HG03066 (cell line): Measurements from ENCODE around the gene RPS6KB2.
A peak's percentile ranks its signal among the peaks of the same experiment; 100 is the strongest.
"Not testable (repeated sequence)": the region's sequence is repeated elsewhere in the genome, so short reads cannot be mapped to it uniquely, and the experiment has no call there.

Experiments
- ATAC-seq: cut with Tn5 transposase; IDR thresholded peaks from one replicate; pipeline ENCODE4 v1.9.1; 2021; ENCODE audit warnings: low read depth; ENCODE audit not compliant: unreplicated experiment

RPS6KB2 gene

DNA sequence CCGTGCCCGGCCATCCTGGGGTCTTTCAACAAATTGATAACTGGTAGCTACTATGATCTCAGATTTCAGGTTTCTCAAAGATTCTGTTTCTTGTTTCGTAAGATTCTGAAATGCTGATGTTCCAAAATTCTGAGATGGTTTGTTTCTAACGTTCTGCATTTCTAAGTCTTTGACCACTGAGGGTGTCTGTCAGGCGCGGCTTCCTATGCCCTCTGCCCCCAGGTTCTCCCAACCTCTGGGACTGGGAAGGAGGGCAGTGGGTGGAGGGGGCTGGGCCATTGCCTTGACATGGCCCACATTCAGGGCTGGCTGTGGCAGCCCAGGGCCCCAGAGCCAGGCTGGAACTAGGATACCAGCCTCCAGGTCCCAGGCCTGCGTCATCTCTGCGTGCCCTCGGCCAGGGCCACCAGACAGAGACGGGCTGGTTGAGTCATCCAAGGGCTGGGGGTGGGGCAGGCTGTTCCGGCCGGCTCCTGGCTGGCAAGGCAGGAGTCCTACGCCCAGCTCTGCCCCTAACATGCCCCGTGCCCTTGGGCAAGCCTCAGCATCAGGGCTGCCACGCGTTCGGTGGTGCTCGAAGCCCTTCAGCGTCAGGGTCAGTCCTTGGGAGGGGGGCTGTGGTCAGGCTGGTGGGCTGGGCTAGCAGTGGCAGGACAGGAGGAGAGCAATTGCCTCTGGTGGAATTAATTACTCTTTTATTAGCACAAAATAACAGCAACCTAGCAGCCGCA, 35.6 kb downstream of the RPS6KB2 start:
- ATAC-seq, result no peak

DNA sequence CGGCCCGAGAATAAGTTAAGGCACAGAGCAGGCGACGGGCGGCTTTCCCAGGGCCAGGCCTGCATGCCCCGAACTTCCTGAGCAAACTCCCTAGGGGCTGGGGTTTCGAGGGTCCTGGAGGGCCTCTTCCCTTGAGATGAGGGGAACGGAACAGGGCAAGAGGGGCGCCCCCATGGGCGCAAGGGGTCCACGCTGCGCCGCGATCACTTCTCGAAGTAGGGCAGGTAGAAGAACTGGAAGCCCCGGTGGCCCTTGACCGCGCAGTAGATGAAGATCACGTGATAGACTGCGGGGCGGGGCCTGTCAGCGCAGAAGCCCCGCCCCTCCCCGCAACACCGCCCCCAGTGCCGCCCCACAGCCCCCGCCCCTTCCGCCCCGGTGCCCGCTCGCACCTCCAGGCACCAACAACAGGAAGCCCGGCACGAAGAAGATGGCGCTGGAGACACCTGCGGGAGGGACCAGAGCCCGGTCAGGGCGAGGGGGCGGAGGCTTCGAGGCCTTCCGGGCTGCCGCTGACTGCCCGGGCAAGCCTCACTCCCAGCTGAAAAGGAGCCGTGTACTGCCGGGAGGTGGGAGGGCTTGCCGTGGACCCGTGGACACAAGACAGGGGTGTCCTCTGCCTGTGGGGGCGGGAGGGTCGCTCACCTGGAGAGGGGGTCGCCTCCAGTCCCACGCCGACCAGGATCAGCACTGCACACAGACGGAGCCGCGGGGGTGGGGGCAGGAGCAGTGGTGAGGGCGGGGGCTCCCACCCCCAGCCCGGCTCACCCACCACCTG, 36.3 kb downstream of the RPS6KB2 start:
- peak; percentile 49 for ATAC-seq

DNA sequence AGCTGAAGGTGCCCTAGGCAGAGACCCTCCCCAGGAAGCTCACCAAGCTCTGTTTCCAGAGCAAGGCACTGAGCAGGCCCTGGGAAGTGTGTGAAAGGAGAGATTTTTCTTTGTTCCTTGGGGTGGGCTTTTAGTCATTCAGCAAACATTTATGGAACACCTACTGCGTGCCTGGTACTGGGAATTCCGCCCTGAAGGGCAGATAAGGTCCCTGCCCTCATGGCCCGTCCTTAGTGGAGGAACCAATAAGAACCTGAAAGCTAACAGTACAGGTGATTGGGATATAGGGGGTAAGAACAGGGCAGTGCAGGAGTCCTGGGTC, 36.9 kb downstream of the RPS6KB2 start:
- ATAC-seq, result no peak

DNA sequence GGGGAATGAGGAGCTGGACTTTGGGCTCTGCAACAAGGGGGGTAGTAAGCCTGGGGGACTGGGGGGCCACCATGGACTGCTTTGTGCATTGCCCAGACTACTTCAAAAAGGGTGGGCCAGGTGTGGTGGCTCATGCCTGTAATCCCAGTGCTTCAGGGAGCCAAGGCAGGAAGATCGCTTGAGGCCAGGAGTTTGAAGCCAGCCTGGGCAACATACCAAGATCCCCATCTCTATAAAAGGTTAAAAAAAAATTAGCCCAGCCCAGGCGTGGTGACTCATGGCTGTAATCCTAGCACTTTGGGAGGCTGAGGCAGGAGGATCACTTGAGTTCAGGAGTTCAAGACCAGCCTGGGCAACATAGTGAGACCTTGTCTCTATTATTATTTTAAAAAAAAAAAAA, 37.2 kb downstream of the RPS6KB2 start:
- not testable (repeated sequence) for ATAC-seq

DNA sequence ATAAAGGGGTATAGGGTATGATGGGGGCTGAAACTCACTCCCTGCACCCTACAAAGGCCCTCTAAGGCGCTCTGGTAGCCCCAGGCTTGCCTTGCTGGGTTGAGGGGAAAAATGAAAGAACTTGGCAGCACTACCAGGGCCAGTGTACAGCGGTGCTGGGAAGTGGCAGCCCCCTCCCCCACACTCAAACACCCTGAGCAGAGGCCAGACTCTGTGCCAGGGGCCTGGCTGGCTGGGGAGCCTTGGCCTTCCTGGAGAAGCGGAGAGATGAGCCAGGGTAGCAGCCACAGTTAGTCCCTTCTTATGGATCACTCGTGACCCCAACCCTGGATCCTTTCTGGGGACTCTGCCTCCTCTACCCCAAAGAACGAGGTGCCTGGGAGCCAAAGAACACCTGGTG, 38.1 kb downstream of the RPS6KB2 start:
- no peak for ATAC-seq

DNA sequence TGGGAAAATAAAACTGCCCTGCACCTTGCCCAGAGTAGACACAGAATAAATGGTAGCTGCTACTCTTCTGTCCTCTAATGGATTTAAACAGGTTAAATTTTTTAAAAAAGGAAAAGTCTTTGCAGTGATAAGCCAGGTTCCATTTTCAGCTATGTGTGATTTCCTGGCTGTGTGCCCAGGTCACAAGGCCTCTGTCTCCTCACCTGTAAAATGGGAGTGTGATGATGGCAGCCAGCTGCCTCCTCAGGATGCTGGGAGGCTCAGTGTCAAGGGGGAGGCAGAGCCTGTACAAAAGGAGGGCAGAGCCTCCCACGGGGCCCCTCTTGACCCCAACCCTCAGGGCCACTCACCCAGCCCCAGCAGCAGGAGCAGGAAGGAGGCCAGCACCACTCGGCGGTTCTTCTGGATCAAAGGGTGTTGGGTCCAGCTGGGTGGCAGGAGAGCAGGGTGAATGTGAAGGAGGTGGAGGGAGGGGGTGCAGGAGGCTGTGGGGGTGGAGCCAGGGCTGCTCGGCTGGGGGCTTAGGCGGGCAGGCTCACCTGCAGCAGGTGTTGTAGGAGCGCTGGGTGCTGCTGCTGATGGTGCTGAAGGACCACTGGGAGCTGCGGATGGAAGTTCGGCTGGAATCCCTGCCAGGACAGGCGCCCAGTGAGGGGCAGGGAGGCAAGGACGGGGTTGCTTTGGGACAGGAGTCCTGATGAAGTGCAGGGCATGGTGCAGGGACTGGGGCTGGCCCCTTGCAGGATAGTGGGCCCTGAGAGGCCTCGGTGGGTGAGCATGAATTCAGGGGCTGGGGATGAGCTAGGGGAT, 38.9 kb downstream of the RPS6KB2 start:
- ATAC-seq, result no peak

DNA sequence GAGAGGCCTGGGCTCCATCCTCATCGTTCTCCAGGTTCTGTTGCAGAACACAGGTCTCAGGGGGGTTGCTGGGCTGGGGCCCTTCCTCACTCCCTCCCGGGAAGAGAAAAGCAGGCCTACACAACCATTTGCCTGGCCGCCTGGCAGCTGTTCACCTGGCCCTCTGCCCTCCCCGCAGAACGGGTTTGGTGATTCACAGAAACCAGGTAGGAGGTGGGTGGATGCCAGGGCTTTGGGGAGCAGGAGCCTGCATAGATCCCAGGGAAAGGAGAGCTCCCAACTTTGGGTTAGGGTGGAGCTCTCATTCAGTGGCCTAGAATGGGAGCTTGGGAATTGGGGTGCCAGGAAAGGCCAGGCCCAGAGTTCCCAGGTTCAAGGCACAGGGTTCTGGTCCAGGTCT, 39.8 kb downstream of the RPS6KB2 start:
- no peak for ATAC-seq

DNA sequence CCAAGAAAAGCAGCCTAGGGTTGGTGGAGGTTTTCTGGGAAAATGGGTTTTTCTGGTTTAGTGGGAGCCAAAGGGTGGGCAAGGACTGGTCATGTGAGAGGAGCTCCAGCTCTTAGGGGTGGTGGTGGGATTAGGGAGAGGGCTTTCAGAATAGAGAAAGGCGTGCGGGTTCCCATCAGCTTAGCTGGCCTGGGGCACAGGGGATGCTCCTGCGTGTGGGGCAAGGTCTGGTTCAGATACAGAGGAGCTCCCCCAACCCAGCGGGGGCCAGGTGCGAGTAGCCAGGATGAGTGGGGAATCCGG, 40.1 kb downstream of the RPS6KB2 start:
- no peak for ATAC-seq

DNA sequence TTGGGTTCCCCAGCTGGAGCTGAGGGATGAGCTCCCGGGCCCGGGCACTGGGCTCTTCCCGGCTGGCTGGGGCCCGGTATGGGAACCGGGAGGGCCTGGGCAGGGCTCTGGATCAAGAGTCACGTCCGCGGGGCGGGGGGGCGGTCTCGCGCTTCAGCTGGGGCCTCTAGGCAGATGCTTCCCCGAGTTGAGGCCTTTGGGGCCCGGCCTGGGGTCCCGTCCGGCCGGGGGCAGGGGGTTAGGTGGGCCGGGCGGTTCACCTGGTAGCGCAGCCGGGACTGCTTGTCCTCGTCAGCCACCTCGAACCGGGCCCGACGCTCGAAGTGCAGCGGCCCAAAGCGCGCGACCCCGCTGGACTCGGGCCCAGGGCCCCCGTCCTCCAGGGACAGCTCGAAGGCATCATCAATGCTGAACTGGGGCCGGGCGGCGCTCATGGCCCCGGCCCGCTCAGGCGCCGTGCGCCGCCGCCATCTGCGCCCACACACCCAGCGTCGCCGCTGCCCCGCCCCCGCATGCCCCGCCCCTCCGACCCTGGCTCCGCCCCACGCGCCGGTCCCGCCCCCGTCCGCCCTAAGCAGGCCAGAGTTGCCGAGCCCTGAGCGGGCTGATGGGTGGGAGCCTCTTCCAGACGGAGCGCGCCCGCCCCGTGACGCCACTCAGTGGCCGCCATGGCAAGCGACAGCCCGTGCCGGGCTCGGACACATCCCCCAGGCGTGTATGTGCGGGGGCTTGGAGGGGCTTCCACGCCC, 40.6 kb downstream of the RPS6KB2 start, which contains the start of gene TMEM134:
Gene TMEM134, minus strand, starts transcription at position 493 of the 749 bp plus-strand sequence. Its CDS starts 59 bp downstream, at position 434.
- ATAC-seq, result peak; percentile 54

DNA sequence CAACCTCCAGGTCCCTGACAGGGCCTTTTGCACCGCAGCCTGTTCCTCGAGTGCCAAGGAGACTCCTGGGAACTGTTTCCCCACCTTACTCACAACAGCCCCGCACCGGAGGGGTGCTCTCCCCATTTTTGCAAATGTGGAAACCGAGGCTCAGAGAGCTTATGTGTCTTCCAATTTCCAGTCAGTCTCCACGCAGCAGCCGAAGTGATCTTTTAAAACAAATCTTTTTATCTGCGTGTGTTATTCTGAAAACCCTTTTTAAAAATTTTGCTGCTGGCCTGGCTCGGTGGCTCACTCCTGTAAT, 41.2 kb downstream of the RPS6KB2 start:
- ATAC-seq, result no peak

DNA sequence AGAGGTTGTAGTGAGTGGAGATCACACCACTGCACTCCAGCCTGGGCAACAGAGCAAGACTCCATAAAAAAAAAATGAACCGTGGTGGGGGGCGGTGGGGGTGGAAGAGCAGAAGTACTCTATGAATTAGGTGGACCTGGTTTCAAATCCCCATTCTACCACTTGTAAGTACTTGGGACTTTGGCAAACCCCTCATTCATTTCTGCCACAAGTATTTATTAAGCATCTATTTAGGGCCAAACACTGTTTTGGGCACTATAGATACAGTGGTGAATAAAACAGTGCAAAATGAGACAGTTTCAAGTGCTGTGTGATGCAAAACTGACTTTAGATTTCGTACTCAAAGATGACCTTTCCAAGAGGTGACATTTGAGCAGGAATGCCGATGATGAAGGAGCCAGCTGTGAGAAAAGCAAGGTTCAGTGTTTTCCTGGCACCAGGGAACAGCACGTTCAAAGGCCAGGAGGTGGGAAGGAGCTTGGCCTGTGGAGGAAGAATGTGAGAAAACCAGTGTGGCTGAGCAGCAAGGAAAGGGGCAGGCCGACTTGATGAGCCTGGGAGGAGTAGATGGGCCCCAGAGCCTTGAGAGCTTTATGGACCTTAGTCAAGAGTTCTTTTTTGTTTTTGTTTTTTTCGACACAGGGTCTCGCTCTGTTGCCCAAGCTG, 42.2 kb downstream of the RPS6KB2 start:
- no peak for ATAC-seq

DNA sequence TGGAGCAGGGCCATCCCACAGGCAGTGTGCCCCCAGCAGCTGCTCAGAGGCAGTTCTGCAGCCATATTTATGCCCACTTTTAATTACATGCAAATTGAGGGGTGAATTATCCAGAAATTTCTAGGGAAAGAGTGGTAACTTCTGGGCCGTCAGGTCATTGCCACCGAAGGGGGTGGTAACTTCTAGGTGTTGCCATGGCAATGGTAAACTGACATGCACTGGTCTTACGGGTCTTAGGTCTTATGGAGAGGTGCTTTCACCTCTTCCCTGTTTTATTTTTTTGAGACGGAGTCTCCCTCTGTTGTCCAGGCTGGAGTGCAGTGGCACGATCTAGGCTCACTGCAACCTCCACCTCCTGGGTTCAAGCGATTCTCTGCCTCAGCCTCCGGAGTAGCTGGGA, 44.6 kb downstream of the RPS6KB2 start:
- no peak for ATAC-seq

DNA sequence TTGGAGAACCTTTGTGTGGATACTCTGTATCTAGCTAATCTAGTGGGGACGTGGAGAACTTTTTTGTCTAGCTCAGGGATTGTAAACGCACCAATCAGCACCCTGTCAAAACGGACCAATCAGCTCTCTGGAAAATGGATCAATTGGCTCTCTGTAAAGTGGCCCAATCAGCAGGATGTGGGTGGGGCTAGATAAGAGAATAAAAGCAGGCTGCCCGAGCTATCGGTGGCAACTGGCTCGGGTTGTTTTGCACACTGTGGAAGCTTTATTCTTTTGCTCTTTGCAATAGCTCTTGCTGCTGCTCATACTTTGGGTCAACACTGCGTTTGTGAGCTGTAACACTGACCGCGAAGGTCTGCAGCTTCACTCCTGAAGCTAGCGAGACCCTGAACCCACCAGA, 48.4 kb downstream of the RPS6KB2 start:
- not testable (repeated sequence) for ATAC-seq

DNA sequence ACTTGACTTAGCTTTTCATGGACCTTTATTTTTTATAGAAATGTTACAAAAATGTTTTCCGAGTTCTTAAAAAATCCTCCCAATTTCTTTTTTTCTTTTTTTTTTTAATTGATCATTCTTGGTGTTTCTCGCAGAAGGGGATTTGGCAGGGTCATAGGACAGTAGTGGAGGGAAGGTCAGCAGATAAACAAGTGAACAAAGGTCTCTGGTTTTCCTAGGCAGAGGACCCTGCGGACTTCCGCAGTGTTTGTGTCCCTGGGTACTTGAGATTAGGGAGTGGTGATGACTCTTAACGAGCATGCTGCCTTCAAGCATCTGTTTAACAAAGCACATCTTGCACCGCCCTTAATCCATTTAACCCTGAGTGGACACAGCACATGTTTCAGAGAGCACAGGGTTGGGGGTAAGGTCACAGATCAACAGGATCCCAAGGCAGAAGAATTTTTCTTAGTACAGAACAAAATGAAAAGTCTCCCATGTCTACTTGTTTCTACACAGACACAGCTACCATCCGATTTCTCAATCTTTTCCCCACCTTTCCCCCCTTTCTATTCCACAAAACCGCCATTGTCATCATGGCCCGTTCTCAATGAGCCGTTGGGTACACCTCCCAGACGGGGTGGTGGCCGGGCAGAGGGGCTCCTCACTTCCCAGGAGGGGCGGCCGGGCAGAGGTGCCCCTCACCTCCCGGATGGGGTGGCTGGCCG, 49.2 kb downstream of the RPS6KB2 start:
- not testable (repeated sequence) for ATAC-seq

DNA sequence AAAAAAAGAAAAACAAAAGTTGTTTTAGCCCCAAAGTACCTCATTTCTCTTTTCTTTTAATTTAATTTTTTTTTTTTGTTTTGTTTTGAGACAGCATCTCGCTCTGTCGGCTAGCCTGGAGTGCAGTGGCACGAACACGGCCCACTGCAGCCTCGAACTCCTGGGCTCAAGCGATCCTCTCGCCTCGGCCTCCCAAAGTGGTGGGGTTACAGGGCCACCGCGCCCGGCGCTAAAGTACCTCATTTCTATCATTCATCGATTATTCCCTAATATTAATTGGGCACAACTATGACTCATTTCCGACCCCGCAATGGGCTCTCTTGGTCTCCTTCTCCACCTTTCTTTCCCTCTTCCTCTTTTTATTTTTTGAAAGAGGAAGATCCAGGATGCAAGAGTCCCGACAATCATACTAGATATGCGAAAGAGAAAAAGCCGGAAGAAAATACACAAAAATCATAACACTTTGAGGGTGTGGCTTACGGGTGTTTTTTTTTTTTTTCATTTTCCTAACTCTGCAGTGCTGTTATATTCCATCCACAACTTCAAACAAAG, 54.1 kb downstream of the RPS6KB2 start:
- ATAC-seq, result no peak

DNA sequence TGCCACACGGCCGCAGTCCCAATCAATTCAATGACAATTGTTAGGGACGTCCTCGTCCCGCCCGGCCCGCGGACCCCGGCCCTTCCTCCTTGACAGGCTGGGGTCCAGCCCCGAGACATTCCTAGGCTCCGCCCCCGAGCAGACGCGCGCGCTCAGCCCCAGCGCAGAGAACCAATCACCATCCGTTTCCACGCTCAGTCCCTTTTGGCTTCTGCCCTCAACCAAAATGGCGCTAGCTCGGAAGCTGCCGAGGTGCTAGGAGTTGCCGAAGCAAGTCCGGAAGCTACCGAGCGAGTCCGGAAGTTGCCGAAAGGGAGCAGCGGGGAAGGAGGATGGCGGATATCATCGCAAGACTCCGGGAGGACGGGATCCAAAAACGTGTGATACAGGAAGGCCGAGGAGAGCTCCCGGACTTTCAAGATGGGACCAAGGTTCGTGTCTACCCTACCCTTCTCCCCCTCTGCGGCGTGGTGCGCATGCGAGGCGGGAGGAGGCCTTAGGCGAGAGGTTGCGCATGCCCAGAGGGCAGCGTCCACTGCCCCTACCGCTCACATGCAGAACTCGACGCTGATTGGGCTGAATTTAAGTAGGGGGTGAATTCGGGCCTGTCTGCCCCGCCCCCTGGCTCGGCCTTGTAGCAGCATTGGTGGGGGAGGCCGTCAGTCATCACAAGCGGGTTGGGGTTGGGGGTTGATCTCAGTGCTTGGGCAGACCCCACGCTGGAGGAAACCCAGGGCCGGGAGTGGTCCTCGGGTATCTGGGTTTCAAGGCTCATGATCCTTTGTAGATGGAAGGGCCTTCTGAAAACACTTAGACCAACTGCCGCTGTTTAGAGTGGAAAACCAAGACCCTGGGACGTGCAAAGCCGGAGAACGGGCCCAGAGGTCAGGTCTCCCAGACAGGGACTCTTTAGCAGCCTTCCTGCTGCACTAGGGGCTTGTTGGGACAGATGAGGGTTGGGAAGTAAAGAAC, 54.8 kb downstream of the RPS6KB2 start, which contains the start of gene AIP:
Gene AIP, plus strand, starts transcription at position 200 of the 972 bp plus-strand sequence. Its CDS starts 133 bp downstream, at position 333.
- ATAC-seq, result peak; percentile 51

DNA sequence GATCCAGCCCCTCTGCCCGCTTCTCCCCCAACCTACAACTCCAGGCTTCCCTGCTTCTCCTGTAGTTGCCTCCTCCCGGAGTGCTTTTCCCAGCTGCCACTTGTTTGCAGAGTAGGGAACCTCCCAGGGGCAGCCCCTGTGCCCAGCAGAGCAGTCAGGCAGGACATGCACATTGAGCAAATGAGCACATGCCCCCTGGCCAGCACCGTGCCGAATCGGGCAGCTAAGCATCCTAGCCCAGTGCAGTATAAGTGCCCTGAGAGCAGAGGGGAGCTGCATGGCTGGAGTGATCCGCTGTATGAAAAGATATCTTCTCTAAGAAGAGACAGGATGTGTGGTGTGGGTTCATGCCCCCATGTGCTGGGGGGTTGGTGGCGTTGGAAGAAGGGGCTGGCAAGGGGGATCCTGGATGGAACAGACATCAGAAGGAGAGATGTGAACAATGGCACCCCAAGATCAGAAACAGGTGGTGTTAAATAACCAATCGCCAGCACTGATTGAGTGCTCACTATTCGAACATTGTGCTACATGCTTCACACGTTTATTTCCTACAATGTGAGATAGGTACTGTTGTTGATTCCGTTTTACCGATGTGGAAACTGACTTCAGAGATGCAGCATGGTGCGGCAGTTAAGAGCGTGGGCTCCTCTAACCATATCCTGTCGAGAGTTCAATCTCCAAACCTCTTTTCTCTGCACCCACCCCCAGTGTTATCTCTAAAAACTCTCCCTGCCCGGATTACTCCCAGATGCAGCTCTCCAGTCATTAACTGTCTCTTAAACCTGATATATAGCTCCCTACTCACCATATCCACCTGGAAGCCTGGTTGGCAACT, 55.8 kb downstream of the RPS6KB2 start:
- no peak for ATAC-seq
